HG02884 (cell line): Measurements from ENCODE around the gene DDX18.
"Not testable (repeated sequence)": the region's sequence is repeated elsewhere in the genome, so short reads cannot be mapped to it uniquely, and the experiment has no call there.

Source experiments
- ATAC-seq: cut with Tn5 transposase; IDR thresholded peaks from one replicate; pipeline ENCODE4 v1.9.1; 2021; ENCODE audit warnings: mild to moderate bottlenecking, moderate library complexity; ENCODE audit not compliant: unreplicated experiment

Gene DDX18

DNA sequence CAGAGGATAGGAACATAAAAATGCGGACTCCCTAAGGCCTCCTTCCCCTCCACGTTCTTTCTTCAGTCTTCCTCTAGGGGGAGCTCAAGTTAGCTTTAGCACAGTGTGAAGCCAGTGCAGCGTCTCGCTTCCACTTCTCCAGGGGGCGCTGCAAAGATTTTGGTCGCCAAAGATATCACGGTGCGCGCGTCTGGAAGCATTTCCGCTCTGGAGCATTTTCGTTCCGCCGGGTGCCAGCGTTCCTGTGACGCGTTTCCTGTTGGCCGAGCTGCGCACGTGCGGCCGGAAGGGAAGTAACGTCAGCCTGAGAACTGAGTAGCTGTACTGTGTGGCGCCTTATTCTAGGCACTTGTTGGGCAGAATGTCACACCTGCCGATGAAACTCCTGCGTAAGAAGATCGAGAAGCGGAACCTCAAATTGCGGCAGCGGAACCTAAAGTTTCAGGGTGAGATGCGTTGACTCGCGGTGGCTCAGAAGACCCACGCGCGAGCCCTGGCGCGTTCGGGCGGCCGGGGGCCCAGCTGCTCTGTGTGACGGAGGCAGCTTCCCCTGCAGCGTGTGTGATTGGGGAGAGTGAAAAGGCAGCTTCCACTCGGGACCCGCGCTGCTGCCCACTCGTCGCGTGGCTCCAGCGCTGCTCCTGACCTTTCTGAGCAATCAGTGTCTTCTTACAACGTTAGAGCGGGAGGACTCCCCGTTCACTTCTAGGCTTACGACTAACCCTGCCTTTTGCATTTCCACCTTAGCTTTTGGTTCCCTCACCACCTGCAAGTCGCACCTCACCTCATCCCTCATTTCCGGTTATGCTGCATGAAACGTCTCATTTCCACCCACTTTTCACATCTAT is at the start of gene DDX18:
TSS of gene DDX18 (plus strand) at position 275 of the 848 bp plus-strand sequence. CDS start at position 362, 87 bp downstream.
- peak; percentile 95 for ATAC-seq

DNA sequence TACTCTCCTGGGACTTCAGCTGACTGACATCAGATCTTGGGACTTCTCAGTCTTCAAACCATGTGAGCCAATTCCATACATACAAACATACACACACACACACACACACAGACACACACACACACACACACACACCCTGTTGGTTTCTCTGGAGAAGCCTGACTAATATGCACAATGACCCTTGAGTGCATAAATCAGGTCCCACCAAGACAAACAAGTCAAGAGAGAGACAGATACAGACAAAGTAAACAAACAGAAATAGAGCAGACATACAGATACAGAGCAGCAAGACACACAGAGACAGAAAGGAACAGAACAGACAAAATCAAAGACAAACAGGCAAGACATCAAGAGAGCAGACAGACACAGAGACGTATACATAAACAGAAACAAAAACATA is 43.8 kb upstream of the DDX18 start:
- ATAC-seq, result no peak

DNA sequence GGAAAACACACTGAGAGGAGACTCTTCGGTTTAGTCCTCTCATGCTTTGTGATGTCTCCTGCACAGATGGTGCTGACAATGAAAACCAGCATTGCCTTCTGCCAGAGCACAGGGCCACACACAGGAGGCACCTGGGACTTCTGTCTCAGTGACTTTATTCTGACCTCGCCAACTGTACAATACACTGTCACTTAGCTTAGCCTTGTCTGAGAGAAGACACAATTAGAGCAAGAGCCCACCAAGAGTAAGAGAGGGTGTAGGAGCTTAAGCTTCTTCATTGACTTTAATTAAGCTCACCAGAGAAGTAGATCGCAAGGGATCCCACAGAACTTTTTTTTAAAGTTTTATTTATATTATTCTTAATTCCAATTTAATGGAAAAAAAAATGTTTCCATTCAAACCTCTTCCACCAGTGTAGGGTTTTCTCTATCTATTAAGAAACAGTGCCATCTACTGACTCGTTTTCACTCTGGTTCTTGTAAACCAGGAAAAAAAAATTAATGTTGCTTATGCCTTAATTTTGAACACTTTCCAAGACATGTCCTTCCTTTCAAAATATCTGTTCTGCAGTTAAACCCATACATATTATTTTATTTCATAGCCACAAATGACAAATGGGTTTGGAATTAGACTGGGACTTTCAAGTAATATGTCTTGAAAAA is 42.4 kb upstream of the DDX18 start:
- ATAC-seq, result no peak

DNA sequence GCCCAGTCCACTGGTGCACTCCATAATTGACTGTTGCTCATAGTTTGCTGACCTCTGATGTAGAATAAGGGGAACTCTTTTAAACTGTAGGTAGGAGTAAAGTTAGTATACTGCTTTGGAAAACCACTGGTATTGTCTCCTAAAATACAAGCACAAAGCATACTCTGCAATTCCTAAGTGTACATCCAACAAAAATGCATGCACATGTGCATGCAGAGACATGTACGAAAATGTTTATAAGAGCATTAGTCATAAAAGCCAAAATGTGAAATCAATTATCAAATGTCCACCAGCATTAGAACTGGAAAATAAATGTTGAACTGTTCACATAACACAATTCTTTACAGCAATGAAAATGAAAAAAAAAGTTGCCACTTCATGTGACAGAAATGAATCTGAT is 39.8 kb upstream of the DDX18 start:
- ATAC-seq, result no peak

DNA sequence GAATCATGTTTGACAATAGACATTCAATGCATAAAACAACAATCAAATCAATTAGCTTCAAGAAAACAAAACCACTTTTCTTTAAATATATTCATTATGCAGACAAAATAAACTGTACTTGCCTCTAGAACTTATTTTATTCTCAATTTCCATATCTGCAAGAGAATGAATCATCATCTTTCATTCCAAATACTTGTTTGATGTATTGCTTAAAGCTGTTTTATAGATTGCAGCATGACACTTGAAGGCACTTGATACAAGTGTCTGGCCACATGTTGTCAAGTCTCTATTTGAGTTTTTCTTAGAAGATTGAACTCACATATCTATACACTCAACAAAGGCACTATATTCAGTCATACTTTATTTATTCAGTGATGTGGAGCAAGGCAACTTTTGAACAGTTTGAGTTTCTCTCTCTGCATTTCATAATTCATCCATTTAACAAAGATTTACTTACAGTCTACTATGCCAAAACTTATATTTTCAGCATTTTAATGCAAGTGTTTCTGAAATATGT is 38.7 kb upstream of the DDX18 start:
- no peak for ATAC-seq

DNA sequence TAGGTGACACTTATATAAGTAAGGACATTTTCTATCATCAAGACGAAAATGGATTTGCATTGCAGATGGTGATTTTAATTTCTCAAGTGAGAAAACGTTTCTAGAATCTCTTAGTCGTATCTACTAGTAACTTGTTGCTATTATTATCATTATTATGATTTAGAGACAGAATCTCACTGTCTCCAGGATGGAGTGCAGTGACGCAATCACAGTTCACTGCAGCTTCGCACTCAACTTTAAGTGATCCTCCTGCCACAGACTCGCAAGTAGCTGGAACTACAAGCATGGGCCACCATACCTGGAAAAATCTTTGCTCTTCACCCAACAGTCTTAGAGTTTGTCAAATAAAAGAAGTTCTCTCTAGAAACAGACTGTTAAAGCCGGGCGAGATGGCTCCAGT is 37.6 kb upstream of the DDX18 start:
- ATAC-seq, result no peak

DNA sequence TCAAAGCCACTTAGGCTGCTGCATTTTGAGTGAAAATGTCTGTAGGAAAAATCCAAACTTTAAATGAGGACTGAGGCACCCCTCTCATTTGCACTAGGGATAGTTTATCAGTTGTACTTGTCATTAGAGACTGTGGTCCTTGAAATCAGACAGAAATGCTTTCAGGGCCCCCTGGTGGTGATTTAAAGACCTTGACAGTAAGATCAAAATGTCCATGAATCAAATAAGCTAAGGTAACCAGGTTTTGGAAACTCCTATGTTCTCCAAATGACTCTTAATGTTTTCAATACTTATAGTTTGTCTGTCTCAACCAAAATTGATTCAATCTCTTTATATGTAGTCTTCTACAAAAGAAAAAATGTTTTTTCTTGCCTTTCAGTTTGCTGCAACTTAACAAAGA is 28.8 kb upstream of the DDX18 start:
- ATAC-seq, result peak; percentile 97

DNA sequence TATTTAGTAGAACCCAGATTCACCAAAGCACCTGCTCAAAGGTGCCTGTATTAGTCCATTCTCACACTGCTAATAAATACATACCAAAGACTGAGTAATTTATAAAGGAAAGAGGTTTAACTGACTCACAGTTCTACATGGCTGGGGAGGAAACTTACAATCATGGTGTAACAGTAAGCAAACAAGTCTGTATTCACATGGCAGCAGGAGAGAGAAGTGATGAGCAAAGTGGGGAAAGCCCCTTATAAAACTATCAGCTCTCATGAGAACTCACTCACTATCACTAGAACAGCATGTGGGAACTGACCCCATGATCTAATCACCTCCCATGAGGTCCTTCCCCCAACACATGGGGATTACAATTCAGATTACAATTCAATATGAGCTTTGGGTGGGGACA is 28.0 kb upstream of the DDX18 start:
- no peak for ATAC-seq

DNA sequence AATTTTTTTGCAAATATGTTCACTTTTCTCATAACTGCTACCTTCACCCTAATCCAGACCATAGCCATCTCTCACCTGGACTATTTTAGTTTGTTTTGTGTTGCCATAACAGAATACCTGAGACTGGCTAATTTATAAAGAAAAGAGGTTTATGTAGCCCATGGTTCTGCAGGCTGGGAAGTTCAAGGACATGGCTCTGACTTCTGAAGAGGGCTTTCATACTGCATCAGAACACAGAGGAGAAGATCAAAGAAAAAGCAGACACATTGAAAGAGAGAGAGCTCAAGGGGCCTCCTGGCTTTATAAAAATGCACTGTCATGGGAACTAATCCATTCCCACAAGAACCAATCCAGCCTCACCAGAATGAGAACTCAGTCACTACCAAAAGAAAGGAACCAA is 25.0 kb upstream of the DDX18 start:
- ATAC-seq, result no peak

DNA sequence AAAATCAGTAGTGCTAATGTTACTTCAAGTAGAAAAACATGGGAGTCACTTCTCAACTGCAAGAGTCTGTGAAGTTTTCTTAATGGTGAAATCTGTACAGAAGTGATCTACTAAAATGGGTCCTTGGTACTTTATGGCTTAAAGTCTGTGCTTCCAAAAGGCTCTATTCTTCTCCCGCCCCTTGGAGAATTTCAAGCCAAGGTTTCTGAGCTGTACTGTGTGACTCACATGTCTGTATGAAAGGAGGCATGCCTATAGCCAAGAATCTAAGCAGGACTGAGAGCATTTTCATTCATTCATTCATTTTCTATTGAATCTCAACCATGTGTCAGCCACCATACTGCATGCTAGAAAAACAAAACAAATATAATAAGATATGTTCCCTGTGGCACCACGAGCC is 19.8 kb upstream of the DDX18 start:
- no peak for ATAC-seq

DNA sequence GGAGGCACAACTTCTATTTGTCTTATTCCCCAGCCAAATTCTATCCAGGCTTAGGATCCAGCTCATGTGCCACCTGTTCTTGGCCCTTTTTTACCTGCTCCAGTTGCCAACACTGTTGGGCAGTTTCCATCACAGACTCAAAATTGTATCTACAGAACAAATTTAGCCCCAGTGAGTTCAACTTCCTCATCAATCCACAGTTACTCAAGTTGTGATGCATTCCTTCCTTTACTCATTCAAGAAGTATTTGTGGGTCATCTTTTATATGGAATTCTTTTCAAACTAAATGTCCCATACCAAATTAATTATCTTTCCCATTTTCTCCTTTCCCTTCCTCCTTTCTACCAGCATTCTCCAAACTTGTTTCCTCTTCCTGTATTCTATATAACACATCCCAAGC is 12.7 kb upstream of the DDX18 start:
- no peak for ATAC-seq

DNA sequence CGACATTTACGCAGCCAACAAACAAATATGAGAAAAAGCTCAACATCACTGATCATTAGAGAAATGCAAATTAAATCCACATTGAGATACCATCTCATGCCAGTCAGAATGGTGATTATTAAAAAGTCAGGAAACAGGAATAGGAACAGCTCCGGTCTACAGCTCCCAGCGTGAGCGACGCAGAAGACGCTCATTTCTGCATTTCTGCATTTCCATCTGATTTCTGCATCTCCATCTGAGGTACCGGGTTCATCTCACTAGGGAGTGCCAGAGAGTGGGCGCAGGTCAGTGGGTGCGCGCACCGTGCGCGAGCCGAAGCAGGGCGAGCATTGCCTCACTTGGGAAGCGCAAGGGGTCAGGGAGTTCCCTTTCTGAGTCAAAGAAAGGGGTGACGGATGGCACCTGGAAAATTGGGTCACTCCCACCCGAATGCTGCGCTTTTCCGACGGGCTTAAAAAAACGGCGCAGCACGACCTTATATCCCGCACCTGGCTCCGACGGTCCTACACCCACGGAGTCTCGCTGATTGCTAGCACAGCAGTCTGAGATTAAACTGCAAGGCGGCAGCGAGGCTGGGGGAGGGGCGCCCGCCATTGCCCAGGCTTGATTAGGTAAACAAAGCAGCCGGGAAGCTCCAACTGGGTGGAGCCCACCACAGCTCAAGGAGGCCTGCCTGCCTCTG is 10.7 kb upstream of the DDX18 start:
- not testable (repeated sequence) for ATAC-seq

DNA sequence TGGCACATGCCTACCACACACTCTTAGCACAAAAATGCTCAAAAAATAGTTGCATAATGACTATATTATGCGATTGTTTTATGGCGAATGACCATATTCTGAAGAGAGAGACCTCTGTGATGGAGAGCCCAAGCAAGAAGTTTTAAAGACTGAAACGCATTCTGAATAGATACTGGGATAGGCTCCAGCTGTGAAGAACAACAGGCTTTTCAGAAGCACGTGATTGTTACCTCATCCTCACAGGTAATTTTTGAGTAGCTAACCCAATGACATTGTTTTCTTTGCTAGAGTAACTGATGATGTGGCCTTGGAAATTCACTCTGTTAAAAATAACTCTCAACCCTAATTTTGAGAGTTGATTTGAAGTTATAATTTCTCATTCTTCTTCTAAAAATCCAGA is 2.0 kb upstream of the DDX18 start:
- no peak for ATAC-seq

DNA sequence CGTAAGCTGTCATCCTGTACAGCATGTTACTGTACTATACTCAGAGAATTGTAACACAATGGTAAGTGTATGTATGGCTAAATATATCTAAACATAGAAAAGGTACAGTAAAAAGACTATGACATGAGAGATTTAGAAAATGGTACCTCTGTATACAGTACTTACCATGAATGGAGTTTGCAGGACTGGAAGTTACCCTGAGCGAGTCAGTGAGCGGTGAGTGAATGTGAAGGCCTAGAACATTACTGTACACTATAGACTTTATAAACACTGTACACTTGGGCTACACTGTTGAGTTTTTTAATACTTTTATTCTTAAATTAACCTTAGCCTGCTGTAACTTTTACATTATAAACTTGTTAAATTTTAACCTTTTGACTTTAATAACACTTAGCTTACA is 1.5 kb downstream of the DDX18 start:
- ATAC-seq, result no peak

DNA sequence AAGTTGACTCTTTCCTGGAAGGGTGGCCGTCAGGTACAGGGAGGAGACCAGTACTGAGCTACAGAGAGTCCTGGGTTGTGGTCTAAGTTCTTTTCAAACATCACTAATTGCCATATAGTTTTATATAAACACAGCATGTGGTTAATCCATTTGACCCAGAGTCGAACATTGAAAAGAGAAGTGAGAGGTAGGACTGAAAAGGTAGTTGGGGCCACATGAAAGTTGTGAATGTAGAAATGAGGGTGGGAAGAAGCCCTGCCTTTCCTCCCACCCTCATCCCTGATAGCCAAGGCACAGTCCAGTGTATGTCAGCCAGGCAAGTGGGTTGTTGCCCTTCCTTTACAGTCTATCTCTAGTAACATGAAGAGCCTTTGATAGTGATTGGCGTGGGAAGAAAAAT is 4.4 kb downstream of the DDX18 start:
- no peak for ATAC-seq

DNA sequence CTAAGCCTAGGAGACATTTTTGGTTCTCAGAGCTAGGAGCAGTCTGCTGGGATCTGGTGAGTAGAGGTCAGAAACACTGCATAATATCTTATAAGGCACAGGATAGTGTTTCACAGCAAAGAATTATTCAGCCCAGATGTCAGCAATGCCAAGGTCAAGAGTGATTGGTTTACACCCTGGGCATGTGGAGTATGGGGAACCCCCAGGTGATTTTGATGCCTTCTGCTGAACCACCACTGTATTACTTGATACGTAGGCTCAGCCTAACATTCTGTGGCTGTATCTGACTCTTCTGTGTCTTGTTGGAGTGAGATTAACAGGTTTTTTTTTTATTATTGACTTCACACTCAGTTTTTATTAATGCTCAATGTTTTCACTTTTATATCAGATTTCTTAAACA is 6.0 kb downstream of the DDX18 start:
- ATAC-seq, result peak; percentile 73

DNA sequence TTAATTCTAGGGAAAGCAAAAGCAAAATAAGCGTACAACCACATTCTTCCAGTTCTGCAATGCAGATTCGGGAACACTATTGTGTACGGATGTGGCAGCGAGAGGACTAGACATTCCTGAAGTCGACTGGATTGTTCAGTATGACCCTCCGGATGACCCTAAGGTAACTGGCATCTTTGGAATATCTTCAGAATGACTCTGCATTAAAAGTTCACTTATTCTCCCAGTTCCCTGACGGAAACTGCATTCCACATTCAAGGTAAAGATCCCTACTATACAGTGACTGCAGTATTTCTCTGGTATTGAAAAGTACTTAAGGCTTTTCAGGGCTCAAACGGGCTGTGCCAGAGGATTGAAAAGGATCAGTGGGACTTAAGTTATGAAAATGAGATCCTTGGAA is 10.9 kb downstream of the DDX18 start:
- no peak for ATAC-seq

DNA sequence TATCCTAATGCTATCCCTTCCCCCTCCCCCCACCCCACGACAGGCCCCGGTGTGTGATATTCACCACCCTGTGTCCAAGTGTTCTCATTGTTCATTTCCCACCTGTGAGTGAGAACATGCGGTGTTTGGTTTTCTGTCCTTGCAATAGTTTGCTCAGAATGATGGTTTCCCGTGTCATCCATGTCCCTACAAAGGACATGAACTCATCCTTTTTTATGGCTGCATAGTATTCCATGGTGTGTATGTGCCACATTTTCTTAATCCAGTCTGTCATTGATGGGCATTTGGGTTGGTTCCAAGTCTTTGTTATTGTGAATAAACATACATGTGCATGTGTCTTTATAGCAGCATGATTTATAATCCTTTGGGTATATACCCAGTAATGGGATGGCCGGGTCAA is 13.0 kb downstream of the DDX18 start:
- not testable (repeated sequence) for ATAC-seq

DNA sequence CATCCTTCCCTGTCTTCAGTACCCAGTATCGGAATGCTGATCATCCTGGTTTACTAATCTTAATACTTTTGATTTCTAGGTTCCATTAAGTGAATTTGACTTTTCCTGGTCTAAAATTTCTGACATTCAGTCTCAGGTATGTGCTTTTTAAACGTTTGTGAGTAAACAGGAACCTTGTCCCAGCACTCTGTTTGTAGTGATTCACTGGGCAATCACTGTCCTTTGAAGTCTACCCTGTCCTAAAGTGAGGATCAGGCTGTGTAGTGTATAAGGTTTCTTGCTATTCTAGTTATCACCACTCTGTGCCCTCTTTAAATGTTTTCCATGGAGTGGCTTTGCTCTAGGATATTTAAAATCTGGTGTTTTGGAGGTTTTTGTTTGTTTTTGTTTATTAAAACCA is 14.4 kb downstream of the DDX18 start:
- ATAC-seq, result no peak

DNA sequence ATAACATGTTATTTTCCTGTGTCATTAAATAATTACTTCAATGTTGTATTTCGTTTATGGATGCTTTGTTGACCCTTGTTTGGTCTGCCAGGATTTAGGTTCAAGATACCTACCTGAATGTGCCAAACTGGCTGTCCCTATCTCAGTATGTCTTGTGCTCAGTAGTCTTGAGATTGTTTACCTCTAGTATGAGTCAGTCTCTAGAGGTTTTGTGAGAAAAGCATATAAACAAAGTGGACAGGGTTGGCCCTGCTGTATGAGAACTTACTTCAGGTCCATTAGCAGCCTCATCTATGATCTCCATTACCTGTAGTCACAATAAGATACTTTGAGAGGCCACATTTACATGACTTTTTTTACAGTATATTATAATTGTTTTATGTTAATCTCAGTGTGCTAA is 17.8 kb downstream of the DDX18 start:
- ATAC-seq, result no peak

DNA sequence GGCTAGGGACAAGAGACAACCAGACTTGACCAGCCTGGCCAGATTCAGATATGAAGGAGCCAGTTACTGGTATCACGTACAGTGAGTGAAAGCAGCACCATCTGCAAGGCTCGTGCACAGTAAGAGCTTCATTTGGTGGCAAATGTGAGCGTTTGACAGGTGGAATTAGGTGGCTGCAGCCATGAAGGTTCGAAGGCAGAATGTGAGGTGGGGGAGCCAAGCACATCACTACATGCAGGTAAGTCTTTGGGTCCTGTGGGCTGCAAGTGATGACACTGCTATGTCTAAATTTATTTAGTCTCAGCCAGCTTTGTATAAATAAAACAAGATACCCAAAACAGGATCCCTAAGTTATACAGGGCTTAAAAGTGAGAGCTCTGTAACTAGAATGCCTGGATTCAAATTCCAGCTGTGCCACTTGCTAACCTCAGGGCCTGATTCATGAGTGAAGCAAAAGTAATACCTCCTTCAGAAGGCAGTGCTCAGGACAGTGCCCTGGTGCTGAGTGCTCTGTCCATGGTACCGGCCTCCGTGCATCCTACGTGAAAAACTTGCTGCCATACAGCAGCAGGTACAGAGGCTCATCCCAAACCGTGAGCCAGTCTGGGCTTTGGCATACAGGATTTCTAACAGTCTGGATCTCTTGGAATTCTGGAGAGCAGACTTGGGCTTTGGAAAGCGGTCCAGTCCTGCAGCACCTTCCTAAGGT is 18.6 kb downstream of the DDX18 start:
- no peak for ATAC-seq
